Neural progenitor cell (in vitro differentiated cells): ENCODE results near the gene ARHGEF37. TPM values are rescaled to one million over a fixed set of nuclear protein-coding genes. Genes with fewer than 3 reads are reported as not detected.

Experiments
- DNase-seq: peaks from one replicate; pipeline ENCODE4 v3.0.0-alpha.2; 2016; ENCODE audit warnings: low spot score
- H2AFZ ChIP-seq: fragments of 200-600 bp; sonication (generic); replicated peaks from 2 replicates; pipeline ENCODE4 v1.6.1; 2016; ENCODE audit warnings: antibody characterized with exemption
- H3F3A ChIP-seq: fragments of 200-600 bp; sonication (generic); 2 replicates; pipeline ENCODE4 v1.6.1; 2016; ENCODE audit warnings: antibody characterized with exemption, low read depth
- H3K27ac ChIP-seq: fragments of 200-600 bp; sonication (generic); 2 replicates; pipeline ENCODE4 v1.5.1; 2016; ENCODE audit warnings: mild to moderate bottlenecking
- H3K27me3 ChIP-seq: fragments of 200-600 bp; sonication (generic); 2 replicates; pipeline ENCODE4 v1.6.1; 2016; ENCODE audit warnings: mild to moderate bottlenecking, moderate library complexity
- H3K36me3 ChIP-seq: fragments of 200-600 bp; sonication (generic); 2 replicates; pipeline ENCODE4 v1.5.1; 2016
- H3K4me1 ChIP-seq: fragments of 200-600 bp; sonication (generic); 2 replicates; pipeline ENCODE4 v1.6.1; 2016; ENCODE audit warnings: mixed run types
- H3K4me2 ChIP-seq: fragments of 200-600 bp; sonication (generic); 2 replicates; pipeline ENCODE4 v1.6.1; 2016
- H3K4me3 ChIP-seq: fragments of 200-600 bp; sonication (generic); 2 replicates; pipeline ENCODE4 v1.5.1; 2016
- H3K79me2 ChIP-seq: fragments of 200-600 bp; sonication (generic); 2 replicates; pipeline ENCODE4 v1.6.1; 2016; ENCODE audit warnings: low read depth
- H3K9ac ChIP-seq: fragments of 200-600 bp; sonication (generic); 2 replicates; pipeline ENCODE4 v1.6.1; 2016
- H3K9me3 ChIP-seq: fragments of 200-600 bp; sonication (generic); 2 replicates; pipeline ENCODE4 v1.5.1; 2016; ENCODE audit warnings: low read depth
- H4K20me1 ChIP-seq: fragments of 200-600 bp; sonication (generic); 2 replicates; pipeline ENCODE4 v1.6.1; 2016; ENCODE audit warnings: low read depth
- H3K27ac Mint-ChIP-seq: 3 replicates; pipeline ENCODE4 v1.8.0; 2021; ENCODE audit warnings: mixed read lengths
- H3K27me3 Mint-ChIP-seq: 2 replicates; pipeline ENCODE4 v1.8.0; 2022; ENCODE audit warnings: low read depth, mild to moderate bottlenecking, inconsistent platforms, moderate library complexity, mixed read lengths; ENCODE audit not compliant: insufficient read depth
- H3K36me3 Mint-ChIP-seq: 3 replicates; pipeline ENCODE4 v1.8.0; 2021; ENCODE audit warnings: mixed read lengths
- H3K4me1 Mint-ChIP-seq: 3 replicates; pipeline ENCODE4 v1.8.0; 2021; ENCODE audit warnings: mixed read lengths
- H3K4me3 Mint-ChIP-seq: 3 replicates; pipeline ENCODE4 v1.8.0; 2021; ENCODE audit warnings: mild to moderate bottlenecking, moderate library complexity, mixed read lengths
- H3K9me3 Mint-ChIP-seq: 3 replicates; pipeline ENCODE4 v1.8.0; 2020; ENCODE audit warnings: mixed read lengths
- CTCF ChIP-seq: fragments of 200-600 bp; sonication (generic); IDR thresholded peaks from 2 replicates; pipeline ENCODE4 v1.5.1; 2017; ENCODE audit warnings: antibody characterized with exemption, mild to moderate bottlenecking
- EZH2 ChIP-seq: fragments of 200-600 bp; sonication (generic); IDR thresholded peaks from 2 replicates; pipeline ENCODE4 v1.6.1; 2017; ENCODE audit warnings: antibody characterized with exemption, mild to moderate bottlenecking, moderate library complexity
- EZH2phosphoT487 ChIP-seq: fragments of 200-600 bp; sonication (generic); IDR thresholded peaks from 2 replicates; pipeline ENCODE4 v1.6.1; 2017; ENCODE audit warnings: antibody characterized with exemption
- total RNA-seq: library from RNA; depleted of rRNA; stranded (reverse); fragments of >200 nt; gene quantifications from 2 replicates; pipeline ENCODE4 v1.2.3, GENCODE V29; 2015; ENCODE audit warnings: low replicate concordance

Gene ARHGEF37
- total RNA-seq, 1 donor from 2014 or later = 0.99 TPM

- H3K27me3 ChIP-seq = no peaks in the 10 kb centered on the region
- TF ChIP-seq EZH2 (no peak), CTCF (no peak), EZH2phosphoT487 (no peak)
- Mint-ChIP-seq H3K27ac (no peak overlapping the region), H3K4me1 (no peaks in the 10 kb centered on the region), H3K4me3 (no peak overlapping the region), H3K36me3 (no peaks in the 10 kb centered on the region), H3K9me3 (peaks cover 26% of the 10 kb centered on the region), H3K27me3 (peaks cover 5% of the 10 kb centered on the region)
- H3K9ac ChIP-seq = no peak overlapping the region
- H3F3A ChIP-seq = no peaks in the 10 kb centered on the region
- H3K79me2 ChIP-seq = no peaks in the 10 kb centered on the region
- no peaks in the 10 kb centered on the region for H3K36me3 ChIP-seq
- H3K4me2 ChIP-seq = no peak overlapping the region
- no peaks in the 10 kb centered on the region for H4K20me1 ChIP-seq
- no peak overlapping the region for H3K4me3 ChIP-seq
- no peak for DNase-seq
- no peak overlapping the region for H2AFZ ChIP-seq
- H3K27ac ChIP-seq = no peak overlapping the region
- H3K9me3 ChIP-seq = peaks cover 8% of the 10 kb centered on the region
- no peaks in the 10 kb centered on the region for H3K4me1 ChIP-seq
Observed at GRCh38 chr5:149671544-149671943, 90.2 kb downstream of the ARHGEF37 start.

GRCh38 chr5:149672701-149673476 is 91.6 kb downstream of the ARHGEF37 start:
- TF ChIP-seq EZH2phosphoT487 = no peak
- TF ChIP-seq CTCF = no peak
- no peak for TF ChIP-seq EZH2
- Histone ChIP-seq H2AFZ (no peak overlapping the region), H3K4me1 (no peaks in the 10 kb centered on the region), H3K79me2 (no peaks in the 10 kb centered on the region), H3K36me3 (no peaks in the 10 kb centered on the region), H3K4me3 (no peak overlapping the region), H3K27me3 (no peaks in the 10 kb centered on the region), H3K9me3 (peaks cover 7% of the 10 kb centered on the region), H3F3A (no peaks in the 10 kb centered on the region), H4K20me1 (no peaks in the 10 kb centered on the region), H3K27ac (no peak overlapping the region), H3K4me2 (no peak overlapping the region), H3K9ac (no peak overlapping the region)
- Mint-ChIP-seq H3K36me3 (no peaks in the 10 kb centered on the region), H3K27ac (no peak overlapping the region), H3K4me3 (no peak overlapping the region), H3K27me3 (peaks cover 5% of the 10 kb centered on the region), H3K9me3 (peaks cover 20% of the 10 kb centered on the region), H3K4me1 (no peaks in the 10 kb centered on the region)
- DNase-seq = no peak

DNA sequence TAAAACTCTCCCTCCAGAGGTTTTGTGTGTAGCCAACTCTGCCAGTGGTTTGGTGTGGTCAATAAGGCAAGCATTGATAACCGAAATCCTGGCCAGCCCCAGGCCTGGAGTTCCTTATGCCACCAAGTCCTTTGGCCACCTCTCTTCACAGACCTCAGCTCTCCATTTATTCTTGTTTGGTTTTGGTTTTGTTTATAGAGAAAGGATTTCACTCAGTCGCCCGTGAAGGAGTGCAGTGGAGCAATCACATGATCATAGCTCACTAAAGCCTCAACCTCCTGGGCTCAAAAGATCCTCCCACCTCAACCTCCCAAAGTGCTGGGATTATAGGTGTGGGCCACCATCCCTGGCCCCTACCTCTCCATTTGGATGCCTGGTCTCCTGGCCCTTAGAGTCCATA is 93.4 kb downstream of the ARHGEF37 start:
- Histone ChIP-seq H3K36me3 (no peaks in the 10 kb centered on the region), H3K27me3 (no peaks in the 10 kb centered on the region), H3K4me3 (no peak overlapping the region), H4K20me1 (no peaks in the 10 kb centered on the region), H3F3A (no peaks in the 10 kb centered on the region), H2AFZ (no peak overlapping the region), H3K4me1 (no peaks in the 10 kb centered on the region), H3K4me2 (no peak overlapping the region), H3K27ac (no peak overlapping the region), H3K9me3 (no peaks in the 10 kb centered on the region), H3K9ac (no peak overlapping the region), H3K79me2 (no peaks in the 10 kb centered on the region)
- Mint-ChIP-seq H3K27me3 (peaks cover 8% of the 10 kb centered on the region), H3K27ac (no peak overlapping the region), H3K36me3 (no peaks in the 10 kb centered on the region), H3K4me1 (no peaks in the 10 kb centered on the region), H3K9me3 (peaks cover 14% of the 10 kb centered on the region), H3K4me3 (no peak overlapping the region)
- DNase-seq = no peak
- TF ChIP-seq CTCF = no peak
- no peak for TF ChIP-seq EZH2
- no peak for TF ChIP-seq EZH2phosphoT487
